Mucosa of rectum (tissue), 2 donors: ENCODE measurements around the gene SUSD1.
"Not testable (repeated sequence)": the region's sequence is repeated elsewhere in the genome, so short reads cannot be mapped to it uniquely, and the experiment has no call there.

Experiments
- H3K27ac ChIP-seq, 2 donors: one replicate each; pipeline ENCODE4 v1.7.0; 2013; ENCODE audit warnings: inconsistent platforms in 2 of 2, low read depth in 2 of 2, low read length in 2 of 2
- H3K27me3 ChIP-seq, 2 donors: one replicate each; pipeline ENCODE4 v1.7.0; 2013; ENCODE audit warnings: low read length in 2 of 2; ENCODE audit not compliant: control insufficient read depth in 2 of 2, insufficient read depth in 2 of 2
- H3K36me3 ChIP-seq, 2 donors: one replicate each; pipeline ENCODE4 v1.7.0; 2013; ENCODE audit warnings: low read length in 2 of 2; ENCODE audit not compliant: control insufficient read depth in 2 of 2, insufficient read depth in 2 of 2
- H3K4me1 ChIP-seq, 2 donors: one replicate each; pipeline ENCODE4 v1.7.0; 2013; ENCODE audit warnings: low read length in 2 of 2, mild to moderate bottlenecking in 1 of 2; ENCODE audit not compliant: control insufficient read depth in 2 of 2, insufficient read depth in 2 of 2
- H3K4me3 ChIP-seq, 2 donors: one replicate each; pipeline ENCODE4 v1.7.0; 2013; ENCODE audit warnings: low read length in 2 of 2
- H3K9ac ChIP-seq, 2 donors: one replicate each; pipeline ENCODE4 v1.7.0; 2013; ENCODE audit warnings: low read length in 2 of 2, low read depth in 1 of 2, mild to moderate bottlenecking in 1 of 2
- H3K9me3 ChIP-seq, 2 donors: one replicate each; pipeline ENCODE4 v1.7.0; 2013; ENCODE audit warnings: low read length in 2 of 2; ENCODE audit not compliant: control insufficient read depth in 2 of 2
- donor health status: healthy.
- donor health status: Normal muscosa, but diverticular disease.

Gene SUSD1

GRCh38 chr9:112135706-112136105 lies 39.4 kb downstream of the SUSD1 start:
- H3K9ac ChIP-seq: no peak overlapping the region
- H3K4me3 ChIP-seq: no peak overlapping the region
- H3K9me3 ChIP-seq: no peaks in the 10 kb centered on the region
- peaks cover 0 to 5% of the 10 kb centered on the region in 2 donors for H3K36me3 ChIP-seq
- H3K27me3 ChIP-seq: no peaks in the 10 kb centered on the region
- peaks cover 0 to 13% of the 10 kb centered on the region in 2 donors for H3K4me1 ChIP-seq
- no peak overlapping the region for H3K27ac ChIP-seq

GRCh38 chr9:112133806-112134205 lies 41.3 kb downstream of the SUSD1 start:
- H3K27ac ChIP-seq, H3K36me3 ChIP-seq, H3K9me3 ChIP-seq, H3K9ac ChIP-seq, H3K27me3 ChIP-seq, H3K4me3 ChIP-seq: not testable (repeated sequence)
- peaks cover 0 to 15% of the 10 kb centered on the region in 2 donors for H3K4me1 ChIP-seq

- Histone ChIP-seq H3K27me3 (no peaks in the 10 kb centered on the region), H3K9me3 (no peaks in the 10 kb centered on the region), H3K4me3 (no peak overlapping the region), H3K9ac (no peak overlapping the region), H3K4me1 (peaks cover 0 to 23% of the 10 kb centered on the region in 2 donors), H3K27ac (no peak overlapping the region), H3K36me3 (peaks cover 0 to 5% of the 10 kb centered on the region in 2 donors)
These were observed 42.7 kb downstream of the SUSD1 start for GRCh38 chr9:112132356-112132755.

- H3K27ac ChIP-seq: peak overlapping the region; percentile 25 to 56
- no peaks in the 10 kb centered on the region for H3K9me3 ChIP-seq
- H3K4me3 ChIP-seq: no peak overlapping the region
- no peaks in the 10 kb centered on the region for H3K27me3 ChIP-seq
- peaks cover 0 to 5% of the 10 kb centered on the region in 2 donors for H3K36me3 ChIP-seq
- peaks cover 0 to 20% of the 10 kb centered on the region in 2 donors for H3K4me1 ChIP-seq
- no peak overlapping the region for H3K9ac ChIP-seq
These were observed 44.1 kb downstream of the SUSD1 start for GRCh38 chr9:112130997-112131396.

- no peaks in the 10 kb centered on the region for H3K9me3 ChIP-seq
- no peak overlapping the region for H3K4me3 ChIP-seq
- H3K4me1 ChIP-seq: peaks cover 0 to 20% of the 10 kb centered on the region in 2 donors
- no peaks in the 10 kb centered on the region for H3K27me3 ChIP-seq
- H3K27ac ChIP-seq: no peak overlapping the region
- H3K9ac ChIP-seq: no peak overlapping the region
- peaks cover 0 to 5% of the 10 kb centered on the region in 2 donors for H3K36me3 ChIP-seq
These were observed 44.8 kb downstream of the SUSD1 start for GRCh38 chr9:112130347-112130746.

GRCh38 chr9:112129246-112129645 lies 45.9 kb downstream of the SUSD1 start:
- peak overlapping the region in 1 of 2 donors; percentile 24 for H3K27ac ChIP-seq

GRCh38 chr9:112128399-112128798 lies 46.7 kb downstream of the SUSD1 start:
- H3K9ac ChIP-seq, H3K9me3 ChIP-seq, H3K27me3 ChIP-seq, H3K4me3 ChIP-seq, H3K36me3 ChIP-seq: not testable (repeated sequence)
- peaks cover 0 to 20% of the 10 kb centered on the region in 2 donors for H3K4me1 ChIP-seq
- peak overlapping the region; percentile 24 to 51 for H3K27ac ChIP-seq

More at GRCh38 chr9:112129246-112129645, 45.9 kb downstream of the SUSD1 start:
- H3K9ac ChIP-seq: no peak overlapping the region
- peaks cover 0 to 2% of the 10 kb centered on the region in 2 donors for H3K36me3 ChIP-seq
- peaks cover 0 to 20% of the 10 kb centered on the region in 2 donors for H3K4me1 ChIP-seq
- H3K27me3 ChIP-seq: no peaks in the 10 kb centered on the region
- H3K9me3 ChIP-seq: no peaks in the 10 kb centered on the region
- no peak overlapping the region for H3K4me3 ChIP-seq

GRCh38 chr9:112127281-112127680 lies 47.8 kb downstream of the SUSD1 start:
- Histone ChIP-seq H3K4me1 (peaks cover 0 to 20% of the 10 kb centered on the region in 2 donors), H3K36me3 (peaks cover 8 to 9% of the 10 kb centered on the region in 2 donors), H3K4me3 (no peak overlapping the region), H3K27ac (no peak overlapping the region), H3K9ac (no peak overlapping the region), H3K27me3 (no peaks in the 10 kb centered on the region), H3K9me3 (no peaks in the 10 kb centered on the region)

- Histone ChIP-seq H3K9ac (no peak overlapping the region), H3K27me3 (no peaks in the 10 kb centered on the region), H3K36me3 (peaks cover 9 to 12% of the 10 kb centered on the region in 2 donors), H3K4me3 (no peak overlapping the region), H3K4me1 (peaks cover 0 to 15% of the 10 kb centered on the region in 2 donors), H3K27ac (no peak overlapping the region), H3K9me3 (no peaks in the 10 kb centered on the region)
These were observed 49.1 kb downstream of the SUSD1 start for GRCh38 chr9:112125951-112126388.

- Histone ChIP-seq H3K4me3 (no peak overlapping the region), H3K4me1 (peaks cover 10 to 22% of the 10 kb centered on the region in 2 donors), H3K9ac (no peak overlapping the region), H3K27me3 (no peaks in the 10 kb centered on the region), H3K36me3 (peaks cover 9 to 12% of the 10 kb centered on the region in 2 donors), H3K27ac (no peak overlapping the region), H3K9me3 (no peaks in the 10 kb centered on the region)
These were observed 50.9 kb downstream of the SUSD1 start for GRCh38 chr9:112124156-112124555.

- Histone ChIP-seq H3K27ac (no peak overlapping the region), H3K4me3 (no peak overlapping the region), H3K36me3 (peaks cover 9 to 12% of the 10 kb centered on the region in 2 donors), H3K9ac (no peak overlapping the region), H3K27me3 (no peaks in the 10 kb centered on the region), H3K9me3 (no peaks in the 10 kb centered on the region), H3K4me1 (peaks cover 13 to 14% of the 10 kb centered on the region in 2 donors)
These were observed 53.5 kb downstream of the SUSD1 start for GRCh38 chr9:112121633-112122032.
